Gastroesophageal sphincter (tissue), 4 donors: ENCODE results near the gene FHDC1. TPM values are rescaled to one million over a fixed set of nuclear protein-coding genes. Genes with fewer than 3 reads are reported as not detected.
A peak's percentile ranks its signal among the peaks of the same experiment; 100 is the strongest.
"Not testable (repeated sequence)": the region's sequence is repeated elsewhere in the genome, so short reads cannot be mapped to it uniquely, and the experiment has no call there.

Source experiments
- ATAC-seq: fragments of 150-250 bp; one replicate; pipeline ENCODE4 v1.9.1; 2016; ENCODE audit warnings: mild to moderate bottlenecking, moderate library complexity
- H3K27ac ChIP-seq, 4 donors: fragments of 200-600 bp; sonication (generic) in 3 of 4; 1 replicate in 3 of 4; 2 replicates in 1 of 4; pipeline ENCODE4 v1.5.1; 2016 to 2019
- H3K27me3 ChIP-seq: fragments of 200-600 bp; sonication (generic); one replicate; pipeline ENCODE4 v1.5.1; 2019
- H3K36me3 ChIP-seq, 2 donors: fragments of 200-600 bp; sonication (generic); one replicate each; pipeline ENCODE4 v1.5.1; 2019; ENCODE audit warnings: control low read depth in 1 of 2
- H3K4me1 ChIP-seq, 3 donors: fragments of 200-600 bp; sonication (generic); 1 replicate in 2 of 3; 2 replicates in 1 of 3; pipeline ENCODE4 v1.5.1; 2016 to 2019; ENCODE audit warnings: control low read depth in 2 of 3
- H3K4me3 ChIP-seq, 2 donors: fragments of 200-600 bp; sonication (generic); one replicate each; pipeline ENCODE4 v1.5.1; 2019; ENCODE audit warnings: mild to moderate bottlenecking in 1 of 2, moderate library complexity in 1 of 2
- H3K9me3 ChIP-seq, 3 donors: fragments of 200-600 bp; sonication (generic); one replicate each; pipeline ENCODE4 v1.5.1; 2017 to 2019; ENCODE audit warnings: control low read depth in 2 of 3
- EP300 ChIP-seq: sonication (generic); formaldehyde crosslinking; IDR thresholded peaks from one replicate; pipeline ENCODE4 v1.6.1; 2017; ENCODE audit warnings: antibody characterized with exemption, mild to moderate bottlenecking
- POLR2A ChIP-seq, 2 donors: fragments of 450-650 bp; IDR thresholded peaks; one replicate each; pipeline ENCODE4 v1.6.1; 2017; ENCODE audit warnings: antibody characterized with exemption in 2 of 2, mild to moderate bottlenecking in 2 of 2, moderate library complexity in 1 of 2
- POLR2AphosphoS5 ChIP-seq: sonication (generic); formaldehyde crosslinking; IDR thresholded peaks from one replicate; pipeline ENCODE4 v1.6.1; 2017; ENCODE audit warnings: antibody characterized with exemption
- WGBS, 2 donors: methylation state at CpG; one replicate each; pipeline ENCODE4 v1.1.5; 2018; ENCODE audit warnings: low coverage in 1 of 2; 5-methylcytosine and 5-hydroxymethylcytosine counted together
- total RNA-seq, 4 donors: library from RNA; depleted of rRNA; stranded (reverse); fragments of >200 nt; gene quantifications; one replicate each; pipeline ENCODE4 v1.1.0, GENCODE V29; 2016
- TF ChIP-seq, protein P1 (sequence below), 4 experiments: fragments of 200-600 bp in 2 of 4; fragments of 450-650 bp in 2 of 4; sonication (generic) in 1 of 4; IDR thresholded peaks; one replicate each; pipeline ENCODE4 v1.5.1; 2017 to 2019; ENCODE audit warnings: antibody characterized with exemption in 4 of 4, mild to moderate bottlenecking in 2 of 4, moderate library complexity in 2 of 4

The FHDC1 gene
- 1 to 10 TPM in 3 of 4 donors, under 1 TPM in 1; 0.62 to 1.8 (median 1.3) TPM for total RNA-seq

DNA sequence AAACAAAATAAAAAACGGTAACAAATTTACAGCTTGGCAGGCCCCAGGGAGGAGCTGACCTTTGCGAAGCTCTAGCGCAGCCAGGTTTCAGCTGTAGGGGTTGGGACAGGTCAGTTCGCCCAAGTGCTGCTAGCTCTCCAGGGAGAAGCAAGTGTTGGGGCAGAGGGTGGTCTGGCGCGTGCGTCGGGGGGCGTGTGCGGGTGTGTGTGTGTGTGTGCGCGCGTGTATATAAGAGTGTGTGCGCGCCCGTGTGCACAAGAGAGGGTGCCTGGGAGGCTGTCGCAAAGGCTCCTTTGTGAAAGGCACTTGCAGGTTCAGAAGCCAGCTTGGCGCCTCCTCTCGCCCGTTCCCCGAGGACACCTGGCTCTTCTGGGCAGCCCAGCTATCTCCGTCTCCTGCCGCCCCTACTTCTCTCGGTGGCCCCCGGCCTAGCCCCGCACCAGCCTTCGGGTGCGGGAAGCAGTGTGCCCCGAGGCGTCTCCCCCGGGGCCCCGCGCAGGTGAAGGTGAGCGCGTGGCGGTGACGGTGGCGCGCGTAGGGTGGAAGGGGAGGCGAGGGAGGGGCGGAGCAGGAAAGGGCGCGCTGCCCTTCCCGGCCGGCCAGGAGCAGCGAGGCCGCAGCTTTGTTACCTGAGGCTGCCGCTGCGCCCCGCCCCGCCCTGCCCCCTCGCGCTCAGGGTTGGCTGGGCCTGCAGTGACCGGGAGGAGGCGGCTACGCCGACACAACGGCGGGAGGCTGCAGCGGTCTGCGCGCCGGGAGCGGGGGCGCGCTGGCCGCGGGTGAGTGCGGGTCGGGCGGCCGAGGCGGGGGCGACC lies at the start of gene FHDC1:
FHDC1 (plus strand) TSS at position 693 of the 815 bp plus-strand sequence. CDS start 6,735 bp downstream, outside the sequence.
- peaks cover 58% of the 10 kb centered on the region for H3K27me3 ChIP-seq
- 21 to 29% methylated on average over 14 to 15 of the region's 75 CpGs for WGBS, 2 donors

GRCh38 chr4:152887981-152888380 lies 48.1 kb upstream of the FHDC1 start:
- no peak overlapping the region for H3K27ac ChIP-seq
- H3K4me1 ChIP-seq, result no peaks in the 10 kb centered on the region
- no peak overlapping the region for H3K4me3 ChIP-seq
- H3K27me3 ChIP-seq, result no peaks in the 10 kb centered on the region
- no peak for ATAC-seq
- no peaks in the 10 kb centered on the region for H3K9me3 ChIP-seq
- H3K36me3 ChIP-seq, result peaks cover 0 to 61% of the 10 kb centered on the region in 2 donors
- TF ChIP-seq POLR2A (IDR thresholded peaks at IDR 0.05), result no peak
- TF ChIP-seq POLR2AphosphoS5, result no peak
- no peak for TF ChIP-seq EP300
- TF ChIP-seq, protein P1, sequence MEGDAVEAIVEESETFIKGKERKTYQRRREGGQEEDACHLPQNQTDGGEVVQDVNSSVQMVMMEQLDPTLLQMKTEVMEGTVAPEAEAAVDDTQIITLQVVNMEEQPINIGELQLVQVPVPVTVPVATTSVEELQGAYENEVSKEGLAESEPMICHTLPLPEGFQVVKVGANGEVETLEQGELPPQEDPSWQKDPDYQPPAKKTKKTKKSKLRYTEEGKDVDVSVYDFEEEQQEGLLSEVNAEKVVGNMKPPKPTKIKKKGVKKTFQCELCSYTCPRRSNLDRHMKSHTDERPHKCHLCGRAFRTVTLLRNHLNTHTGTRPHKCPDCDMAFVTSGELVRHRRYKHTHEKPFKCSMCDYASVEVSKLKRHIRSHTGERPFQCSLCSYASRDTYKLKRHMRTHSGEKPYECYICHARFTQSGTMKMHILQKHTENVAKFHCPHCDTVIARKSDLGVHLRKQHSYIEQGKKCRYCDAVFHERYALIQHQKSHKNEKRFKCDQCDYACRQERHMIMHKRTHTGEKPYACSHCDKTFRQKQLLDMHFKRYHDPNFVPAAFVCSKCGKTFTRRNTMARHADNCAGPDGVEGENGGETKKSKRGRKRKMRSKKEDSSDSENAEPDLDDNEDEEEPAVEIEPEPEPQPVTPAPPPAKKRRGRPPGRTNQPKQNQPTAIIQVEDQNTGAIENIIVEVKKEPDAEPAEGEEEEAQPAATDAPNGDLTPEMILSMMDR (IDR thresholded peaks at IDR 0.05), result no peak
- WGBS, 2 donors, result 77 to 85% methylated on average over 6 of the region's 6 CpGs

More for the DNA sequence above, at the start of gene FHDC1:
- Histone ChIP-seq H3K4me3 (peak within 1 kb of the TSS; percentile 27 to 71), H3K9me3 (no peaks in the 10 kb centered on the region), H3K4me1 (peaks cover 0 to 34% (median 7%) of the 10 kb centered on the region in 3 donors), H3K27ac (peak within 1 kb of the TSS in 1 of 4 donors; percentile 65), H3K36me3 (no peaks in the 10 kb centered on the region)
- peak; percentile 22 for ATAC-seq
- TF ChIP-seq EP300, result no peak
- TF ChIP-seq, protein P1 (IDR thresholded peaks at IDR 0.05), result no peak
- no peak for TF ChIP-seq POLR2AphosphoS5
- TF ChIP-seq POLR2A (IDR thresholded peaks at IDR 0.05), result no peak

DNA sequence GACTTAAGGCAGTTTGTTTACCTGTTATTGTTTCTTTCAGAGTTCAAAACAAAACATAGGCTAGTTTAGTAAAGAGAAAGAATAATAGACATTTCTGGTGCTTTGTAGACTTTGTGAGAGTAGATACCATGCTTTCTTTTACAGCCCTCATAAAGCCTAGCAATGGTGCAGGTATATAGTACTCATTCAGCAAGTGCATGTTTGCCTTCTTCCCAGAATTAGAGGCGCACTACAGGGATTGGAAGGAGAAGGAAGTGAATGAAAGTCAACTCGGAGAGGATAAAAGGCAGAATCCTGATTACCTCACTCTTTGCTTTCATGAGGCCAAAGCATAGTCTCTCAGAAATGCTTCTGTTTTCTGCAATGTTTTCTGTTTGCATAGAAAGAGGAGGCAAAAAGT lies 43.1 kb upstream of the FHDC1 start:
- peaks cover 0 to 45% of the 10 kb centered on the region in 2 donors for H3K36me3 ChIP-seq
- no peaks in the 10 kb centered on the region for H3K9me3 ChIP-seq
- no peaks in the 10 kb centered on the region for H3K4me1 ChIP-seq
- H3K27me3 ChIP-seq, result no peaks in the 10 kb centered on the region
- no peak overlapping the region for H3K4me3 ChIP-seq
- TF ChIP-seq EP300 (no peak), POLR2A (IDR thresholded peaks at IDR 0.05) (no peak), POLR2AphosphoS5 (no peak)
- TF ChIP-seq, protein P1 (IDR thresholded peaks at IDR 0.05), result no peak
- 81 to 100% methylated on average over 1 to 2 of the region's 2 CpGs for whole genome bisulfite sequencing, 2 donors
- H3K27ac ChIP-seq, result no peak overlapping the region
- no peak for ATAC-seq

DNA sequence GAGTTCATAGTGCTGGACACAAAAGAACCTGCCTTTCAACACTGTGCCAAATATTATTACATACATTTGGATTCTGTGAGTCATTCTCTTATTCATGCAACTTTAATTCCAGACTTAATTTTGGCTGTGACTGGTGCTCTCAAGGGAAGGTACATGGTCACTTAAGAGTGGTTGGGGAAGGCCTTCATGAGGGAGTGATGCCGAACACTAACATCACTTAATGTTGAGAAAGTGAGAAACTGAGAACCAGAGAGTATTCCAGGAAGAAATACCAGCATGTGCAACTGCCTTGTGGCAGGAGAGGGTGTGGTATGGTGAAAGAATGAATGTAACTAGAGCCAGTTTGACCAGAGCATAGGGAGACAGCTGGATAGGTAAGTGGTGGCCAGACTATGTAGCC lies 41.5 kb upstream of the FHDC1 start:
- no peak overlapping the region for H3K4me3 ChIP-seq
- no peak for TF ChIP-seq POLR2A (IDR thresholded peaks at IDR 0.05)
- TF ChIP-seq, protein P1 (IDR thresholded peaks at IDR 0.05), result no peak
- no peak for TF ChIP-seq EP300
- TF ChIP-seq POLR2AphosphoS5, result no peak
- H3K27ac ChIP-seq, result no peak overlapping the region
- H3K36me3 ChIP-seq, result peaks cover 0 to 38% of the 10 kb centered on the region in 2 donors
- WGBS, 2 donors, result 83% methylated on average over 1 of the region's 1 CpG; no CpG with 5 or more reads in 1 of the 2 donors
- H3K27me3 ChIP-seq, result no peaks in the 10 kb centered on the region
- no peaks in the 10 kb centered on the region for H3K4me1 ChIP-seq
- no peak for ATAC-seq
- no peaks in the 10 kb centered on the region for H3K9me3 ChIP-seq

DNA sequence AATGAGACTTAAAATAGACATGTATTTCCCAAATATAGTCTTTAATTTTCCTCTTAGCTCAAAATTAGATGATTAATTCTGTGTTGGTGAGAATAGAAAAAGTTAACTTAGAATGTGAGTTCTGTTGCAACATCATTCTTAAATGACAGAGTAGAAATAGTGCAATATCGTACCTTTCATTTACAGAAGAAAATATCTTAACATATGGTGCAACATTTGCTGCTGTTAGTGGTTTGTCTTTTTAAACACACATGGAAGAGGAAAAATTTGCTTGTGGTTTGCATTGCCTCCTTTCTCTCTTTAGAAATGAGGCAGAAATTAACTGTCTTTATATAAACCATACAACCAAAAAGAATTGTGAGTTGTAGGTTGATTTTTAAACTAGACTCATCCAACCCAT lies 39.3 kb upstream of the FHDC1 start:
- ATAC-seq, result no peak
- Histone ChIP-seq H3K4me1 (no peaks in the 10 kb centered on the region), H3K9me3 (no peaks in the 10 kb centered on the region), H3K36me3 (peaks cover 0 to 20% of the 10 kb centered on the region in 2 donors), H3K27ac (no peak overlapping the region), H3K4me3 (no peak overlapping the region), H3K27me3 (no peaks in the 10 kb centered on the region)
- TF ChIP-seq POLR2A (IDR thresholded peaks at IDR 0.05) (no peak), EP300 (no peak), POLR2AphosphoS5 (no peak)
- TF ChIP-seq, protein P1 (IDR thresholded peaks at IDR 0.05), result no peak
- 85 to 91% methylated on average over 1 of the region's 1 CpG for WGBS, 2 donors

DNA sequence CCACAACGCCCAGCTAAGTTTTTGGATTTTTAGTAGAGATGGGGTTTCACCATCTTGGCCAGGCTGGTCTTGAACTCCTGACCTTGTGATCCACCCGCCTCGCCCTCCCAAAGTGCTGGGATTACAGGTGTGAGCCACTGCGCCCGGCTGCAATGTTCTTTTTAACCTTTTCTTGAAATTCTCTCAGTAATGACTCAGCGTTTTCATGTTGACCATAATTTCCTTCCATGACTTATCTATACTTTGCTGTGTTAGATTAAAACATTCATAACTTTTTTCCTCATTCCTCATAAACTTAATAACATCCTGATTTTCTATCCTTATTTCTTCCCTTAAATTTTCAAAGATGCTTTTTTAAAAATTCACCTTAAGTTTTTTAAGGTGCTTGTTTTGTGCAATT lies 38.0 kb upstream of the FHDC1 start:
- H3K27me3 ChIP-seq, H3K4me3 ChIP-seq, H3K9me3 ChIP-seq, ATAC-seq, H3K27ac ChIP-seq, H3K4me1 ChIP-seq: not testable (repeated sequence)
- peaks cover 0 to 13% of the 10 kb centered on the region in 2 donors for H3K36me3 ChIP-seq
- WGBS, 2 donors, result 90 to 98% methylated on average over 5 to 6 of the region's 6 CpGs
